Activated CD4-positive, alpha-beta T cell treated with anti-CD3 and anti-CD28 coated beads for 1 hour (primary cell): ENCODE measurements around the gene MYL10.

Experiments used
- DNase-seq: peaks from one replicate; pipeline ENCODE4 v3.0.0-alpha.2; 2020

MYL10 gene

GRCh38 chr7:101563943-101564777 is 64.9 kb downstream of the MYL10 start:
- no peak for DNase-seq
